Hepatocyte (in vitro differentiated cells): ENCODE results near the gene CABCOCO1. TPM values are rescaled to one million over a fixed set of nuclear protein-coding genes. Genes with fewer than 3 reads are reported as not detected.

Source experiments
- DNase-seq: peaks from one replicate; pipeline ENCODE4 v3.0.0-alpha.2; 2016; ENCODE audit warnings: low spot score
- H2AFZ ChIP-seq: fragments of 200-600 bp; sonication (generic); 2 replicates; pipeline ENCODE4 v1.6.0; 2016; ENCODE audit warnings: antibody characterized with exemption, mild to moderate bottlenecking
- H3K27ac ChIP-seq: fragments of 200-600 bp; sonication (generic); 2 replicates; pipeline ENCODE4 v1.5.1; 2016; ENCODE audit warnings: mild to moderate bottlenecking
- H3K27me3 ChIP-seq: fragments of 200-600 bp; sonication (generic); 2 replicates; pipeline ENCODE4 v1.6.1; 2016
- H3K36me3 ChIP-seq: fragments of 200-600 bp; sonication (generic); replicated peaks from 2 replicates; pipeline ENCODE4 v1.5.1; 2016; ENCODE audit warnings: low read depth; ENCODE audit not compliant: insufficient read depth
- H3K4me1 ChIP-seq: fragments of 200-600 bp; sonication (generic); 2 replicates; pipeline ENCODE4 v1.5.1; 2016; ENCODE audit warnings: mild to moderate bottlenecking, moderate library complexity; ENCODE audit not compliant: insufficient read depth
- H3K4me2 ChIP-seq: fragments of 200-600 bp; sonication (generic); 2 replicates; pipeline ENCODE4 v1.6.0; 2016
- H3K4me3 ChIP-seq: fragments of 200-600 bp; sonication (generic); 2 replicates; pipeline ENCODE4 v1.5.1; 2016; ENCODE audit warnings: mild to moderate bottlenecking
- H3K79me2 ChIP-seq: fragments of 200-600 bp; sonication (generic); 2 replicates; pipeline ENCODE4 v1.6.0; 2017; ENCODE audit warnings: mild to moderate bottlenecking
- H3K9me2 ChIP-seq: fragments of 200-600 bp; sonication (generic); replicated peaks from 2 replicates; pipeline ENCODE4 v1.6.0; 2017; ENCODE audit warnings: mild to moderate bottlenecking; ENCODE audit not compliant: insufficient read depth
- H3K9me3 ChIP-seq: fragments of 200-600 bp; sonication (generic); 2 replicates; pipeline ENCODE4 v1.5.1; 2016; ENCODE audit warnings: low read depth, mild to moderate bottlenecking
- H4K20me1 ChIP-seq: fragments of 200-600 bp; sonication (generic); 2 replicates; pipeline ENCODE4 v1.6.0; 2016; ENCODE audit warnings: mild to moderate bottlenecking; ENCODE audit not compliant: insufficient read depth, poor library complexity, severe bottlenecking
- CTCF ChIP-seq: fragments of 200-600 bp; sonication (generic); IDR thresholded peaks from 2 replicates; pipeline ENCODE4 v1.5.1; 2016; ENCODE audit warnings: antibody characterized with exemption, mild to moderate bottlenecking; ENCODE audit not compliant: poor library complexity
- EZH2 ChIP-seq: fragments of 200-600 bp; sonication (generic); IDR thresholded peaks from 2 replicates; pipeline ENCODE4 v1.6.1; 2016; ENCODE audit warnings: antibody characterized with exemption, mild to moderate bottlenecking, borderline replicate concordance
- EZH2phosphoT487 ChIP-seq: fragments of 200-600 bp; sonication (generic); IDR thresholded peaks from one replicate; pipeline ENCODE4 v1.6.1; 2018; ENCODE audit warnings: antibody characterized with exemption, mild to moderate bottlenecking, low read depth, moderate library complexity; ENCODE audit not compliant: unreplicated experiment, severe bottlenecking
- WGBS: methylation state at CpG from one replicate; pipeline ENCODE4 v1.1.6; 2016; ENCODE audit warnings: low lambda C conversion rate; ENCODE audit errors: missing lambda C conversion rate; 5-methylcytosine and 5-hydroxymethylcytosine counted together
- polyA plus RNA-seq: library from polyadenylated mRNA; unstranded; fragments of >200 nt; fragmentation: Nextera tagmentation; extraction: Ambion mirVana; gene quantifications from 2 replicates; pipeline ENCODE4 v1.2.1, GENCODE V29; 2016
- total RNA-seq: library from RNA; depleted of rRNA; stranded (reverse); fragments of >200 nt; gene quantifications from 2 replicates; pipeline ENCODE4 v1.2.3, GENCODE V29; 2014

Gene CABCOCO1
- total and polyA plus RNA-seq, 2 experiments from 2014 or later = 1.4 to 1.6 TPM

- H3K4me1 ChIP-seq = peaks cover 10% of the 10 kb centered on the region
- no peaks in the 10 kb centered on the region for H3K9me2 ChIP-seq
- H3K4me2 ChIP-seq = no peak overlapping the region
- no peak overlapping the region for H2AFZ ChIP-seq
- no peak overlapping the region for H3K27ac ChIP-seq
- H3K36me3 ChIP-seq = no peaks in the 10 kb centered on the region
- H3K27me3 ChIP-seq = no peaks in the 10 kb centered on the region
- TF ChIP-seq CTCF (no peak), EZH2phosphoT487 (no peak), EZH2 (no peak)
- no peaks in the 10 kb centered on the region for H3K79me2 ChIP-seq
- no peaks in the 10 kb centered on the region for H3K9me3 ChIP-seq
- DNase-seq = no peak
- H4K20me1 ChIP-seq = no peaks in the 10 kb centered on the region
- 55% methylated on average over 4 of the region's 4 CpGs for WGBS
- no peak overlapping the region for H3K4me3 ChIP-seq
Measured at GRCh38 chr10:61754587-61755550, 92.1 kb downstream of the CABCOCO1 start.

DNA sequence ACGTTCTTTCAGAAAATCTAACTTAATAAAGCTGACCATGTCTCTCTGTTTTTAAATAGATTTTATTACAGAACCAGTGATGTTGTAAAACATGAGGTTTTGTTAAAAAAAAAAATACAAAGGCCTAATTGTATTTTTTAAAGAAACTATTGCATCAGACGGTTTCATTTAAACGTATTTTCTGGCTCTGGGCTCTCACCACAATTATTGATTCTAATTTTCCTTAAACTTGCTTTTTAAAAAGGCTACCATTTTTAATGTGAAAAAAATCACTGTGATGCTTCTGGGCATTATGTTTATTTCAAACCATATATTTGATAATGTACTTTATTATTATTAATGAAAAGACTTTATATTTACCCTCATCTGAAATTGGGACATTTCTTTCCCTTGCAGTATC is 94.3 kb downstream of the CABCOCO1 start:
- H3K4me2 ChIP-seq = no peak overlapping the region
- H3K36me3 ChIP-seq = no peaks in the 10 kb centered on the region
- no peak overlapping the region for H3K27ac ChIP-seq
- WGBS = 68% methylated on average over 3 of the region's 3 CpGs
- H4K20me1 ChIP-seq = no peaks in the 10 kb centered on the region
- H3K4me1 ChIP-seq = peaks cover 13% of the 10 kb centered on the region
- DNase-seq = no peak
- no peaks in the 10 kb centered on the region for H3K9me2 ChIP-seq
- no peak overlapping the region for H3K4me3 ChIP-seq
- no peaks in the 10 kb centered on the region for H3K79me2 ChIP-seq
- no peak overlapping the region for H2AFZ ChIP-seq
- no peaks in the 10 kb centered on the region for H3K27me3 ChIP-seq
- TF ChIP-seq CTCF (no peak), EZH2 (no peak), EZH2phosphoT487 (no peak)
- no peaks in the 10 kb centered on the region for H3K9me3 ChIP-seq

GRCh38 chr10:61757525-61758397 is 95.0 kb downstream of the CABCOCO1 start:
- 71% methylated on average over 2 of the region's 2 CpGs for WGBS
- H2AFZ ChIP-seq = no peak overlapping the region
- no peaks in the 10 kb centered on the region for H4K20me1 ChIP-seq
- H3K4me2 ChIP-seq = no peak overlapping the region
- no peaks in the 10 kb centered on the region for H3K79me2 ChIP-seq
- H3K27ac ChIP-seq = no peak overlapping the region
- no peaks in the 10 kb centered on the region for H3K9me3 ChIP-seq
- H3K36me3 ChIP-seq = no peaks in the 10 kb centered on the region
- no peak overlapping the region for H3K4me3 ChIP-seq
- TF ChIP-seq EZH2phosphoT487 (no peak), EZH2 (no peak), CTCF (no peak)
- no peaks in the 10 kb centered on the region for H3K9me2 ChIP-seq
- DNase-seq = peak; percentile 32
- no peaks in the 10 kb centered on the region for H3K27me3 ChIP-seq
- H3K4me1 ChIP-seq = peaks cover 11% of the 10 kb centered on the region
